ENCODE data around the gene CGRRF1. TPM values are rescaled to one million over a fixed set of nuclear protein-coding genes. Genes with fewer than 3 reads are reported as not detected.

CGRRF1 gene
- total and polyA plus RNA-seq, 4 donors: 11.2 to 21.5 (median 16.7) TPM

DNA sequence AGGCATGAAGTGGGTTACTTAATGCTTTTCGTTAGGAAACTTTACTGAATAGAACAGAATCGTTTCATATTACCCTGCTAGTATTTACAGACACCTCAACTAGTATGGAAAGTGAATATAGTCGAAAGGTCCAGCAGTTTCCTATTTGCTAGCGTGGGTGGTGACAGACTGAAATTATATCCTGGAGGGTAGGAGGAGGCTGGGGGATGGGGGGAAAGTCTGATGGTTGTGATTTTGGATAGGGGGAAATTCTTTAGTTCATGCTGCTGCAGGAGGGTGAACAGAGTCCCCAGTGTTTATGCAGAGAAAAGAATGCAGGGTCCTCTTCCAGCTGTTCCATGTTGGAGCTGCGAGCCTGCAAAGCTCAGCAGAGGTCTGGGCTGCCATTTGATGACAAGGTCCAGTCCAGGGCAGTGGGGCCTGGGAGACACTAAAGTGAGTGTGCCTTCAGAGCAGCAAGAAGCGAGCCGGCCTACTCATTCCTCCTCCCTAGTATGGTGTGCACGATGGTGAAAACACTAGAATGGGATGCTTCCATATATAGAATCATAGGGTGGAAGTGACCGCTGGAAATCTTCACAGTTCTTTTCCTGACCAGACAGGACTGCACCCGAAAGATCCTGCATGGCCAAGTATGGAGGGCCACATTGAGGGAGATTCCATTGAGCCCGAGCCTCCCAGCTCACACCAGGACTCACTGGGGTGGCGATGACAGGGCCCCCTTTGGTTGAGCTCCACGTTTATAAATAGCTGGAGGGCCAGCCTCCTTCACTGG lies 59.3 kb downstream of the CGRRF1 start:
- H3K27me3 ChIP-seq (ENCODE audit: control insufficient read depth in 3 of 3, insufficient read depth in 3 of 3, low read length in 2 of 3): no peaks in the 10 kb centered on the region
- DNase-seq (peak; percentile 40 to 72 (median 57)), ATAC-seq (ENCODE audit: insufficient read depth, low FRiP score) (no peak)
- peaks cover 0 to 3% (median 0%) of the 10 kb centered on the region in 4 donors for H3K36me3 ChIP-seq (ENCODE audit: control insufficient read depth in 4 of 4, insufficient read depth in 4 of 4, low read length in 4 of 4)
- H3K4me1 ChIP-seq (ENCODE audit: control insufficient read depth in 5 of 5, insufficient read depth in 5 of 5, low read length in 5 of 5): peaks cover 0 to 28% (median 5%) of the 10 kb centered on the region in 5 donors
- peak overlapping the region; percentile 23 to 81 for H3K27ac ChIP-seq (ENCODE audit: low read depth in 1 of 2, low read length in 1 of 2)
- no peak overlapping the region for H3K4me3 ChIP-seq
- TF ChIP-seq CTCF (IDR thresholded peaks at IDR 0.05; ENCODE audit: control extremely low read depth, extremely low read depth): no peak
- H3K9me3 ChIP-seq (ENCODE audit: control insufficient read depth in 4 of 4, insufficient read depth in 3 of 4, low read length in 3 of 4): no peaks in the 10 kb centered on the region
- WGBS, 2 donors: 72 to 74% methylated on average over 13 of the region's 13 CpGs
- no peak overlapping the region for H3K9ac ChIP-seq (ENCODE audit: insufficient read depth in 1 of 2, low read length in 2 of 2)

DNA sequence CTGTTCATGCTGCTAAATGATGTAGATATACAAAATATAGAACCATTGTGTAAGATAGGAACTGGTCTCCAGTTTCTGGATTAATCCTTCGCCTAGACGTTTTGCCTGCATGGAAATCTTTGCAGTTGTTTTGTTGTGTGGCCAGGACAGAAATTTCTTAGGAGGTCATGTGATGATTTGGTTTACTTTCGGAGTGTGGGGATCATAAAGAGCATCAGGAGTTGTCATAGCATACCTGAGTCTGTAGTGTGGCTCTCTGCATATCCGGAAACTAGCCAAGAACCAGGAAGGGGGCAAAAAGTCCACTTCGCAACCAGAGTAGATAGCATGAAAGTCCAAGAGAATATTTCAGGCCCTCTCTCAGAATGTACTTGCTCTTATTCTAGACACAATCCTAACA lies 60.3 kb downstream of the CGRRF1 start:
- no peak for ATAC-seq (ENCODE audit: insufficient read depth, low FRiP score)
- peaks cover 0 to 18% (median 5%) of the 10 kb centered on the region in 5 donors for H3K4me1 ChIP-seq (ENCODE audit: control insufficient read depth in 5 of 5, insufficient read depth in 5 of 5, low read length in 5 of 5)
- H3K27ac ChIP-seq (ENCODE audit: low read depth in 1 of 2, low read length in 1 of 2): peak overlapping the region in 1 of 2 donors; percentile 81
- H3K9ac ChIP-seq (ENCODE audit: insufficient read depth in 1 of 2, low read length in 2 of 2): no peak overlapping the region
- no peak for DNase-seq
- no peak overlapping the region for H3K4me3 ChIP-seq
- TF ChIP-seq CTCF (IDR thresholded peaks at IDR 0.05; ENCODE audit: control extremely low read depth, extremely low read depth): no peak
- H3K9me3 ChIP-seq (ENCODE audit: control insufficient read depth in 4 of 4, insufficient read depth in 3 of 4, low read length in 3 of 4): no peaks in the 10 kb centered on the region
- WGBS, 2 donors: 77 to 83% methylated on average over 5 of the region's 5 CpGs
- H3K36me3 ChIP-seq (ENCODE audit: control insufficient read depth in 4 of 4, insufficient read depth in 4 of 4, low read length in 4 of 4): peaks cover 0 to 3% (median under 1%) of the 10 kb centered on the region in 4 donors
- H3K27me3 ChIP-seq (ENCODE audit: control insufficient read depth in 3 of 3, insufficient read depth in 3 of 3, low read length in 2 of 3): no peaks in the 10 kb centered on the region

GRCh38 chr14:54570631-54571415 lies 61.1 kb downstream of the CGRRF1 start:
- no peak overlapping the region for H3K4me3 ChIP-seq
- no peak overlapping the region for H3K9ac ChIP-seq (ENCODE audit: insufficient read depth in 1 of 2, low read length in 2 of 2)
- H3K27me3 ChIP-seq (ENCODE audit: control insufficient read depth in 3 of 3, insufficient read depth in 3 of 3, low read length in 2 of 3): no peaks in the 10 kb centered on the region
- peak overlapping the region in 1 of 2 donors; percentile 81 for H3K27ac ChIP-seq (ENCODE audit: low read depth in 1 of 2, low read length in 1 of 2)
- peaks cover 0 to 19% (median 5%) of the 10 kb centered on the region in 5 donors for H3K4me1 ChIP-seq (ENCODE audit: control insufficient read depth in 5 of 5, insufficient read depth in 5 of 5, low read length in 5 of 5)
- DNase-seq (peak in 1 of 3 donors; percentile 11), ATAC-seq (ENCODE audit: insufficient read depth, low FRiP score) (no peak)
- H3K9me3 ChIP-seq (ENCODE audit: control insufficient read depth in 4 of 4, insufficient read depth in 3 of 4, low read length in 3 of 4): no peaks in the 10 kb centered on the region
- WGBS, 2 donors: 73 to 86% methylated on average over 5 of the region's 5 CpGs
- no peak for TF ChIP-seq CTCF (IDR thresholded peaks at IDR 0.05; ENCODE audit: control extremely low read depth, extremely low read depth)
- H3K36me3 ChIP-seq (ENCODE audit: control insufficient read depth in 4 of 4, insufficient read depth in 4 of 4, low read length in 4 of 4): peaks cover 0 to 3% (median under 1%) of the 10 kb centered on the region in 4 donors

Data from lung (tissue), 12 donors.